HL-60 (cell line): ENCODE results near the gene TSPAN15.

Experiments used
- DNase-seq, 2 experiments: peaks; one replicate each; pipeline ENCODE4 v3.0.0-alpha.2; 2010 to 2020; ENCODE audit warnings: low read depth in 1 of 2, low spot score in 1 of 2
- H3K27ac ChIP-seq: fragments of 250-450 bp; sonication (Bioruptor Pico); replicated peaks from 2 replicates; pipeline ENCODE4 v1.5.1; 2020; ENCODE audit warnings: mild to moderate bottlenecking, moderate library complexity
- H3K27me3 ChIP-seq: fragments of 250-450 bp; sonication (Bioruptor Pico); 2 replicates; pipeline ENCODE4 v1.5.1; 2021; ENCODE audit warnings: mild to moderate bottlenecking, moderate library complexity; ENCODE audit not compliant: insufficient read depth, poor library complexity, severe bottlenecking
- H3K4me3 ChIP-seq: replicated peaks from 2 replicates; pipeline ENCODE4 v1.5.1; 2011; ENCODE audit warnings: mild to moderate bottlenecking, control low read depth, low read length; ENCODE audit not compliant: insufficient read depth
- CTCF ChIP-seq: IDR thresholded peaks from one replicate; pipeline ENCODE4 v1.5.1; 2011; ENCODE audit warnings: low read length, control low read depth, inconsistent platforms; ENCODE audit not compliant: insufficient read depth
- GABPA ChIP-seq: IDR thresholded peaks from 2 replicates; pipeline ENCODE4 v1.6.1; 2012; ENCODE audit warnings: low read depth
- POLR2AphosphoS5 ChIP-seq: IDR thresholded peaks from 2 replicates; pipeline ENCODE4 v1.6.1; 2012; ENCODE audit warnings: low read depth
- REST ChIP-seq: IDR thresholded peaks from 2 replicates; pipeline ENCODE4 v1.6.1; 2012; ENCODE audit warnings: low read depth; ENCODE audit not compliant: insufficient replicate concordance
- SPI1 ChIP-seq: IDR thresholded peaks from 2 replicates; pipeline ENCODE4 v1.6.1; 2012; ENCODE audit warnings: low read depth, mild to moderate bottlenecking, borderline replicate concordance

The TSPAN15 gene

GRCh38 chr10:69415951-69416350, 35.3 kb upstream of the TSPAN15 start:
- Histone ChIP-seq H3K27me3 (no peaks in the 10 kb centered on the region), H3K27ac (no peak overlapping the region), H3K4me3 (no peak overlapping the region)
- no peak for DNase-seq
- TF ChIP-seq CTCF (no peak), SPI1 (no peak), GABPA (no peak), REST (no peak), POLR2AphosphoS5 (no peak)

- Histone ChIP-seq H3K27me3 (no peaks in the 10 kb centered on the region), H3K27ac (no peak within 1 kb of the TSS), H3K4me3 (no peak within 1 kb of the TSS)
- DNase-seq = no peak
- TF ChIP-seq CTCF = no peak
- no peak for TF ChIP-seq REST
- TF ChIP-seq SPI1 = no peak
- no peak for TF ChIP-seq GABPA
- TF ChIP-seq POLR2AphosphoS5 = no peak
These were observed 34.6 kb upstream of the TSPAN15 start, which contains the start of gene TACR2 for GRCh38 chr10:69416695-69417094. TACR2 (minus strand) TSS chr10:69416918; CDS start chr10:69416323, 595 bp downstream.

GRCh38 chr10:69417542-69417941, 33.7 kb upstream of the TSPAN15 start:
- no peaks in the 10 kb centered on the region for H3K27me3 ChIP-seq
- TF ChIP-seq REST = no peak
- TF ChIP-seq SPI1 = no peak
- no peak for TF ChIP-seq GABPA
- no peak for TF ChIP-seq POLR2AphosphoS5
- TF ChIP-seq CTCF = no peak
- H3K4me3 ChIP-seq = no peak overlapping the region
- no peak for DNase-seq
- H3K27ac ChIP-seq = no peak overlapping the region
